Fibroblast of gingiva (primary cell): Measurements from ENCODE around the gene PRSS53.
A peak's percentile ranks its signal among the peaks of the same experiment; 100 is the strongest.
"Not testable (repeated sequence)": the region's sequence is repeated elsewhere in the genome, so short reads cannot be mapped to it uniquely, and the experiment has no call there.

ENCODE experiments used
- DNase-seq: peaks from one replicate; pipeline ENCODE4 v3.0.0-alpha.2; 2011; ENCODE audit warnings: low read depth

The PRSS53 gene

DNA sequence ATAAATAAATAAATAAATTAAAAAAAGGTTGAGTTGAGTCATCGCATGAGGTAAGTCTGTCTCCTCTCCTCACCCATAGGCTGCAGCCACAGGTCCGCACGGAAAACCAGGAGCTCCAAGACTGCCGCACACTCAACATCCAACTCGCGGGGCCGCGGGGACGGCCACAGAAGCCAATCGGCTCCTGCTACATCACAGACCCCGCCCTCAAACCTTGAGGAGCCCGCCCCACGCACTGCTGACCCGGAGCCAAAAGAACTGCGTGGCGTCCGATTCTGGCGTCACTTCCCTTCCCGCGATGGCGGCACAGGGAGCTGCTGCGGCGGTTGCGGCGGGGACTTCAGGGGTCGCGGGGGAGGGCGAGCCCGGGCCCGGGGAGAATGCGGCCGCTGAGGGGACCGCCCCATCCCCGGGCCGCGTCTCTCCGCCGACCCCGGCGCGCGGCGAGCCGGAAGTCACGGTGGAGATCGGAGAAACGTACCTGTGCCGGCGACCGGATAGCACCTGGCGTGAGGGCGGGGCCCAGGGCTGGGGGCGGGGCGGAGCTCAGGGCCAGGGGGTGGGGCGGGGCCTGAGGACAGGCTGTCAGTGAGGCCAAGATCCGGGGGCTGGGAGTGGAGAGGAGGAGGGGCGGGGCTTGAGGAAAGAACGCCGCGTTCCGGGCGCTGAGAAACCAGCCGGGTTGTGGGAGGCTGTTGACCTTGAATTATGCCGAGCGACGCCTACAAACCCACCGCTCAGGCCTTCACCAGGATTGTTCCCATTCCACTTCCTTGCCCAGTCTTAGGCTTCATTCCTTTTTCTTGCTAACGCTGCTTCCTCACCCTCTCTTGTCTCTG, 28.9 kb upstream of the PRSS53 start, which contains the start of gene KAT8:
TSS of gene KAT8 (plus strand) at position 281 of the 839 bp plus-strand sequence. CDS start at position 299, 18 bp downstream.
- peak; percentile 96 for DNase-seq

DNA sequence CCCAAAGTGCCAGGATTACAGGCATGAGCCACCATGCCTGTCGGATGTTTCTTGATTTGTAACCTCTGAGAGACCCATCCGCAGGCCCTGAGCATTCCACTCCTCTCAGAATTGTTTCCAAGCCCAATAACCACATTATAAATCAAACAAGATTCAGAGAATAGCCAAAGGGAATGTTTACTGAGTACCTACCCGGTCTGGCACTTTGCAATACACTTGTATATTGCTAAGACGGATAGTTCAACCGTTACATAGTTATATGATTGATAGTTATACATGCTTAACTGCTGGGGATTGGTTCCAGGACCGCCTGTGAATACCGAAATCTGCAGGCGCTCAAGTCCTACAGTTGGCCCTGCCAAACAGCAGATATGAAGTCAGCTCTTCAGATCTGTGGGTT, 25.7 kb upstream of the PRSS53 start:
- no peak for DNase-seq

- no peak for DNase-seq
These were observed 24.7 kb upstream of the PRSS53 start for GRCh38 chr16:31113121-31114120.

- no peak for DNase-seq
These were observed 24.0 kb upstream of the PRSS53 start for GRCh38 chr16:31112711-31113110.

DNA sequence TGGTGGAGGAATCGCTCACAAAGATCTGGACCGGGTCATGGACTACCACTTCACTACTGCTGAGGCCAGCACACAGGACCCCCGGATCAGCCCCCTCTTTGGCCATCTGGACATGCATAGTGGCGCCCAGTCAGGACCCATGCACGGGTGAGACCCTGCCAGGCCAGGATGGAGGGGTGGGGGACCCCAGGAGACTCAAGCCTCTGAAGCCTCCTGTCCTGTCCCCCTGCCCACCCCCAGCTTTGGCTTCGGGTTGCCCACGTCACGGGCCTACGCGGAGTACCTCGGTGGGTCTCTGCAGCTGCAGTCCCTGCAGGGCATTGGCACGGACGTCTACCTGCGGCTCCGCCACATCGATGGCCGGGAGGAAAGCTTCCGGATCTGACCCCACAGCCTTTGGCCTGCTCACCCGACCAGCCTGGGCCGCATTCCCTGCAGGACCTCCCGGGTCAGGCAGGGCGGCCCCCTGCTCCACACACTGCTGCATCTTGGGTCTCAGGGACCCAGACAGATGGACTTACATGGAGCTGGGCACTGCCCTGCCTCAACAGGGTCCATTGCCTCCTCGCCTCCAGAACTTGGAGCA, 23.2 kb upstream of the PRSS53 start:
- DNase-seq: no peak

- DNase-seq: no peak
These were observed 21.6 kb upstream of the PRSS53 start for GRCh38 chr16:31110106-31111034.

- DNase-seq: no peak
These were observed 20.9 kb upstream of the PRSS53 start for GRCh38 chr16:31109622-31110021.

- DNase-seq: no peak
These were observed 20.2 kb upstream of the PRSS53 start for GRCh38 chr16:31108794-31109558.

DNA sequence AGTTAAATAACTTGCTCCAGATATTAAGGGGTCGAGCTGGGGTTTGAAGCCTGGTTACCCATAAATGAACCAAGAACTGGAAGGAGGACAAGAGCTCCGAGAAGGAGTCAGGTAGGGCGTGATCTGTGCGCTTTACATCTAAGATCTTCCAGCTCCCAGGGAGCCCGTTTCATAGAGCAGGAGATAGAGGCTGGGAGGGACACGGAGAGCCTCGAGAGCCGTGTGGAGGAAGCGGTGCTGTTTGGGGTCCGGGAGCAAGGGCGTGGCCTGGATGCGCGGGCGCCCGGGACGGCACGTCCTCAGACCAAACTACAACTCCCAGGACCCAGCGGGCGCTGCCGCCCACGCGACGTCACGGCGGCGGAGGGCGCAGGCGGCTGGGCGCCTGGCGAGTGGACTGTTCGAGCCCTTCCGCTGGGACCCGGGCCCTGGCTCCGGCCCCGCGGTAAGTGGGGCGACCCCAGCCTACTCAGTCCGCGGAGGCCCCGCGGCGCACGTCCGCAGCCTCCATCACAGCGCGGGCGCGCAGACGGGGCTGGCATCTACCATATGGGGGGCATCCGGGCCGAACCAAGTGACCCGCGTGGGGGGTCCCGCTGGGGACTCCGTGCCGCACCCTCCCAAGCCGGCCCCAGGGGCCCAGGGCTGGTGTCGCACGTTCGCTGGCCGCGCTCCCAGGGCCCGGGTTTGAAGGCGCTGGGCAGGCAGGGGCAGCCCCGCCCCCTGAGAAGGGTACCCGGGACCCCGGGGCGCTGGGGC, 19.5 kb upstream of the PRSS53 start, which contains the start of gene BCKDK:
TSS of gene BCKDK (plus strand) at position 352 of the 759 bp plus-strand sequence. CDS start 838 bp downstream, outside the sequence.
- peak; percentile 55 for DNase-seq

DNA sequence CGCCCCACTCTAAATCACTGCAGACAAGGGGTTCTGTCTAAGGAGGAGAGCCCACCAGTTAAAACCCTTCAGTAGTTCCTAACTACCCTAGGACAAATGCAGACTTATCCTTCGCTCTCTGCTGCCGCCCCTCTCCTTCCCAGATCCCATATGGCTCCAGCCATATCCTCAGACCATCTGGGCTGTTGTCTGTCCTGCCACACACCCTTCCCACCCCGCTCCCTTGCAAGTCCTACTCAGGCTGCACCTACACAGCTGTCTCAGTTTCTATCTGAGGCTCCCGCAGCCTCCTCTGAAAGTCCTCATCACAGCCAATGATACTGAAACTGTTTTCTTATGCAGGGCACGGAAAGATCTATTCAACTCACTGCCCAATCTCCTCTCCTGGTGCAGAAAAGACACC, 18.7 kb upstream of the PRSS53 start:
- DNase-seq: no peak

DNA sequence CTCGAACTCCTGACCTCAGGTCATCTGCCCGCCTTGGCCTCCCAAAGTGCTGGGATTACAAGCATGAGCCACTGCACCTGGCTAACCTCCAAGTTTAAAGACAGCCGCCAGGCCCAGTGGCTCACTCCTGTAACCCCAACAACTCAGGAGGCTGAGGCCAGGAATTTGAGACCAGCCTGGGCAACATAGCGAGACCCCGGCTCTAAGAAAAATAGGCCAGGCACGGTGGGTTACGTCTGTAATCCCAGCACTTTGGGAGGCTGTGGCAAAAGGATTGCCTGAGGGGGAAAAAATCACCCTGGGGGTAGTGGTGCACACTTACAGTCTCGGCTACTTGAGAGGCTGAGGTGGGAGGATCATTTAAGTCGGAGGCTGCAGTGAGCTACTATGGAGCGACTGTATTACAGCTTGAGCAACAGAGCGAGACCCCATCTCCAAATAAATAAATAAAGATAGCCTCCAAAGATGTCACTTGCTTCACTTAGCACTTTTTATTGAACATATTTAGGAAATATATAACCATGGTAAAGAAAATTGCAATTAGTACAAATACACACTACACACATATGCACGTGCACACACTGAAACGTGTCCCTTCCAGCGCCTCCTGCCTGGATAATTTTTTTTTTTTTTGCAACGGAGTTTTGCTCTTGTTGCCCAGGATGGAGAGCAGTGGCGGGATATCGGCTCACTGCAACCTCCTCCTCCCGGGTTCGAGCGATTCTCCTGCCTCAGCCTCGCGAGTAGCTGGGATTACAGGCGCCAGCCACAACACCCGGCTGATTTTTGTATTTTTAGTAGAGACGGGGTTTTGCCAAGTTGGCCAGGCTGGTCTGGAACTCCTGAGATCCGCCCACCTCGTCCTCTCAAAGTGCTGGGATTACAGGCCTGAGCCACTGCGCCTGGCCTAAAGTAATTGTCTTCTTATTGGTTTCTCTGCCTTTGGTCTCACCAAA, 18.0 kb upstream of the PRSS53 start:
- DNase-seq: no peak

GRCh38 chr16:31105677-31106213, 17.0 kb upstream of the PRSS53 start:
- peak; percentile 57 for DNase-seq

- DNase-seq: not testable (repeated sequence)
These were observed 12.3 kb upstream of the PRSS53 start for GRCh38 chr16:31100876-31101641.

DNA sequence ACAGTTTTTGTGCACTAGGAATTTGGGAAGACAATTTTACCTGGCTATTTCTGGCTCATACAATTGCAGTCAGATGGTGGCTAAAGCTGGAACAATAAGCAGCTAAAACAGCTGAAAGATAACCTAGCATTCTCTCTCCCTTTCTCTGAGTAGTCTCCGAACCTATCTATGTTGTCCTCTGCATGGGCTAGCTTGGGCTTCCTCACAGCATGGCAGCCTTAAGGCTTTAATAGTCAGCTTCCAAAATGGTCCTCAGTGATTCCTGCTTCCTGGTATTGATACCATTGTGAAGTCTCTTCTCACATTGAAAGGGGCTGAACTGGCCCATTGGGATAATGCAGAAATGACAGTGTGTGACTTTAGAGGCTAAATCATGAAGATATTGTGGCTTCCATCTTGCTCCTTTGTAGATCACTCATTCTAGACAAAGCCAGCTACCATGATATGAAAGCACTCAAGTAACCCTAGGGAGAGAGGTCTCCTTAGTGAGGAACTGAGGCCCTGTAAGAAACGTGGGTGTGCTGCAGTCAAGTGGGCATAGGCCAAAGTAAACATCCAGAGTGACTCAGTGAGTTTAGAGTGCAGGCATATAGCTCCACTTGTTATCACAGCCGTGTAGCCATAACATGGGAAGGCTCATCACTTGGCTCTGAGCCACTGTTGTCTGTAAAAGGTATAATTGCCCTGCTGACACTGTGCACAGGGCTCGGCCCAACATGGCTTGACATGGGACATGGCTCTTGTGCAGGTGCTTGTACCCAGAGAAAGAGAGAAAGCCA, 11.3 kb upstream of the PRSS53 start:
- no peak for DNase-seq

GRCh38 chr16:31094424-31095120, 5.8 kb upstream of the PRSS53 start, which contains the start of gene VKORC1:
VKORC1 (minus strand) TSS chr16:31094797; CDS start chr16:31094729, 68 bp downstream.
- peak; percentile 96 for DNase-seq

GRCh38 chr16:31094088-31094423, 5.3 kb upstream of the PRSS53 start:
- no peak for DNase-seq
